ENCODE data around the gene PSMB3.

The PSMB3 gene

GRCh38 chr17:38728290-38728831, 24.2 kb upstream of the PSMB3 start:
- H3K27ac ChIP-seq = peak overlapping the region; percentile 91; the same call in 1 of the 2 replicates
- TF ChIP-seq CTCF (conservative IDR thresholded peaks at IDR 0.05) = no peak

GRCh38 chr17:38729368-38729885, 23.1 kb upstream of the PSMB3 start:
- peak overlapping the region; percentile 91 for H3K27ac ChIP-seq

GRCh38 chr17:38729886-38730525, 22.5 kb upstream of the PSMB3 start, which contains the start of gene CISD3:
TSS of gene CISD3 (plus strand) at chr17:38730341. CDS start at chr17:38730359, 18 bp downstream.
- TF ChIP-seq CTCF (conservative IDR thresholded peaks at IDR 0.05) = peak; percentile 82
- peak within 1 kb of the TSS; percentile 91 for H3K27ac ChIP-seq

More at GRCh38 chr17:38729368-38729885, 23.1 kb upstream of the PSMB3 start:
- TF ChIP-seq CTCF (conservative IDR thresholded peaks at IDR 0.05) = no peak

- peak overlapping the region; percentile 91 for H3K27ac ChIP-seq
- TF ChIP-seq CTCF (conservative IDR thresholded peaks at IDR 0.05) = no peak
These were observed 21.8 kb upstream of the PSMB3 start for GRCh38 chr17:38730526-38731379.

- no peak for TF ChIP-seq CTCF (conservative IDR thresholded peaks at IDR 0.05)
These were observed 20.8 kb upstream of the PSMB3 start for GRCh38 chr17:38731526-38732294.

GRCh38 chr17:38732376-38733281, 19.9 kb upstream of the PSMB3 start:
- peak overlapping the region; percentile 91 for H3K27ac ChIP-seq
- TF ChIP-seq CTCF (conservative IDR thresholded peaks at IDR 0.05) = no peak

More at GRCh38 chr17:38731526-38732294, 20.8 kb upstream of the PSMB3 start:
- H3K27ac ChIP-seq = peak overlapping the region; percentile 91
